NCI-H146 (cell line): ENCODE measurements around the gene RAB1B.

ENCODE experiments used
- DNase-seq: peaks from one replicate; lab custom pipeline; 2025; lab: John Stamatoyannopoulos, UW

Gene RAB1B

GRCh38 chr11:66284526-66285078 is 16.2 kb downstream of the RAB1B start:
- DNase-seq = no peak

GRCh38 chr11:66285250-66285947 is 17.0 kb downstream of the RAB1B start:
- no peak for DNase-seq

- DNase-seq = no peak
These were observed 18.3 kb downstream of the RAB1B start for GRCh38 chr11:66286699-66287098.

- DNase-seq = no peak
These were observed 18.9 kb downstream of the RAB1B start for GRCh38 chr11:66287211-66287888.

GRCh38 chr11:66287889-66288670 is 19.6 kb downstream of the RAB1B start:
- no peak for DNase-seq

- peak; percentile 99 for DNase-seq
These were observed 20.5 kb downstream of the RAB1B start, which contains the start of gene YIF1A for GRCh38 chr11:66288671-66289547. Gene YIF1A, minus strand, starts transcription at chr11:66289143. Its CDS starts 158 bp downstream, at chr11:66288985.

GRCh38 chr11:66289548-66290329 is 21.3 kb downstream of the RAB1B start:
- DNase-seq = peak; percentile 48

GRCh38 chr11:66290330-66290621 is 21.8 kb downstream of the RAB1B start:
- no peak for DNase-seq

GRCh38 chr11:66291303-66291705 is 22.9 kb downstream of the RAB1B start:
- DNase-seq = no peak

GRCh38 chr11:66291706-66292542 is 23.5 kb downstream of the RAB1B start, which contains the start of gene TMEM151A:
Gene TMEM151A, plus strand, starts transcription at chr11:66291894. Its CDS starts 120 bp downstream, at chr11:66292014.
- DNase-seq = peak; percentile 34

- DNase-seq = peak; percentile 15
These were observed 24.3 kb downstream of the RAB1B start for GRCh38 chr11:66292543-66293332.

- DNase-seq = no peak
These were observed 24.9 kb downstream of the RAB1B start for GRCh38 chr11:66293352-66293751.

- no peak for DNase-seq
These were observed 25.6 kb downstream of the RAB1B start for GRCh38 chr11:66293777-66294625.

- DNase-seq = no peak
These were observed 26.5 kb downstream of the RAB1B start for GRCh38 chr11:66294626-66295620.

GRCh38 chr11:66297610-66298009 is 29.2 kb downstream of the RAB1B start:
- DNase-seq = no peak

GRCh38 chr11:66299186-66299585 is 30.7 kb downstream of the RAB1B start:
- DNase-seq = no peak

- no peak for DNase-seq
These were observed 34.2 kb downstream of the RAB1B start for GRCh38 chr11:66302656-66303055.
